ENCODE results near the gene GNB5.

Gene GNB5

DNA sequence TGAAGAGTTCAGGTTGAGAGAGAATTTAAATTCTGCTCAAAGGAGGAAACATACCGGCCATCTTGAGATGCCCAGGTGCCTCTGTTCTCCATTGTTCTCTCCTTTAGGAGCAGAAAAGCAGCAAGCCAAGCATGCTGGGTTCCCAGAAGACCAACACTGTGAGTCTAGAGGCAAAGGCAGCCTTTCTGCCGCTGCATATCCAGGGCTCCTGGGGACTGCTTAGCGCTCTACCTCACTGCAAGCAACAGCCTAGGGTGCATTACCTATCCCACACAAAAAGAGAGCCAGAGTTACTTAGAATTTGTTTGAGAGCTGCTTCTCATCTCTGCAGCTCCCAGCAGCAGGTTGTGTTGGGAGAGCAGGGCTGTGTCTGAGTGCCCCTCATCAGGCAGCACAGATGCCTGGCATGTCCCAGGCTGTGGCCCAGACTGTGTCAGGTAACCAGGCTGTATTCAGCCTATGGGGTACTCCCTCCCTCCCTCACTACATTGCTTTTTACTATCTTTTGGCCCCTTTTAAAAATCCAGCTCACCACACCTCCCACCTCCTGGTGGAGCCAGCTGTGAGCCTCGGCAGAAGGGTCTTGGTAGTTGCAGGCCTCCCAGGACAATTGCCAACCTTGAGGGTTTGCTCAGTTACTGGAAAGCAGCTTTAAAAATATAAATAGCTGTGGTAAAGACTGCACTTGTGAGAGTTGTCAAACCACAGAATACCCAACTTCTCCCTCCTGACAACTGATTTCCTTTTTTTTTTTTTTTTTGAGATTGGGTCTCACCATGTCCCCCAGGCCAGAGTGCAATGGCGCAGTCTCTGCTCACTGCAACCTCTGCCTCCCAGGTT, 108.8 kb downstream of the GNB5 start:
- TF ChIP-seq, protein P1, sequence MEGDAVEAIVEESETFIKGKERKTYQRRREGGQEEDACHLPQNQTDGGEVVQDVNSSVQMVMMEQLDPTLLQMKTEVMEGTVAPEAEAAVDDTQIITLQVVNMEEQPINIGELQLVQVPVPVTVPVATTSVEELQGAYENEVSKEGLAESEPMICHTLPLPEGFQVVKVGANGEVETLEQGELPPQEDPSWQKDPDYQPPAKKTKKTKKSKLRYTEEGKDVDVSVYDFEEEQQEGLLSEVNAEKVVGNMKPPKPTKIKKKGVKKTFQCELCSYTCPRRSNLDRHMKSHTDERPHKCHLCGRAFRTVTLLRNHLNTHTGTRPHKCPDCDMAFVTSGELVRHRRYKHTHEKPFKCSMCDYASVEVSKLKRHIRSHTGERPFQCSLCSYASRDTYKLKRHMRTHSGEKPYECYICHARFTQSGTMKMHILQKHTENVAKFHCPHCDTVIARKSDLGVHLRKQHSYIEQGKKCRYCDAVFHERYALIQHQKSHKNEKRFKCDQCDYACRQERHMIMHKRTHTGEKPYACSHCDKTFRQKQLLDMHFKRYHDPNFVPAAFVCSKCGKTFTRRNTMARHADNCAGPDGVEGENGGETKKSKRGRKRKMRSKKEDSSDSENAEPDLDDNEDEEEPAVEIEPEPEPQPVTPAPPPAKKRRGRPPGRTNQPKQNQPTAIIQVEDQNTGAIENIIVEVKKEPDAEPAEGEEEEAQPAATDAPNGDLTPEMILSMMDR (IDR thresholded peaks at IDR 0.05; ENCODE audit: borderline replicate concordance, control extremely low read depth, extremely low read depth, insufficient read depth, missing control alignments): peak; percentile 13
- peak; percentile 50 for DNase-seq (ENCODE audit: low spot score)
- in situ Hi-C loops (cut with MboI; ENCODE audit: low sequenced_read_pairs, unreplicated experiment): no loop called here

DNA sequence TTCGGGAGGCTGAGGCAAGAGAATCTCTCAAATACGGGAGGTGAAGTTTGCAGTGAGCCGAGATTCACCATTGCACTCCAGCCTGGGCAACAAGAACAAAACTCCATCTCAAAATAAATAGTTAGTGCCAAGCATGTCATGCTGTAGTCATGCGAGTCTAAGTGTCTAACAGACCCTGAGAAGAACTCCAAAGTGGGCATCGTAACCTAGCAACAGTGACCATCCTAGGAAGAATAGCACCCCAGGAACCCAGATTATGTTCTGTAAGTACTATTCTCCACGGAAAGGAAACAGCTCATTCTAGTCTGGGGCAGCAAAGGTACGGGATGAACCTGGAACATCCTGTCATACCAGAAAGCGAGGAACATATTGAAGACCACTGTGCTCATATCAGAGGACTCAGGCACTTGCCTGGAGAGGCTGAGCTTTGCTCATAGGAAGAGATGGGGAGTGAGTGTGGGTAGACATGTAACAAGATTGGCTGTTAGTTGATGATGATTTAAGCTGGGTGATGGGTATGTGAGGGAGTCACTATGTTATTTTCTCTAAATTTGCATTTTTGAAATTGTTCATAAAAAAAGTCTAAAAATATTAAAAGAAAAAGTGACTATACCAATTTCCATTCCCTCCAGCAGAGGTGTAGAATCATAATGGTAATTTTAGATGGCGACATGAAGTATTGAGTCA, 110.3 kb downstream of the GNB5 start:
- TF ChIP-seq, protein P1 (IDR thresholded peaks at IDR 0.05; ENCODE audit: borderline replicate concordance, control extremely low read depth, extremely low read depth, insufficient read depth, missing control alignments): no peak
- no peak for DNase-seq (ENCODE audit: low spot score)
- in situ Hi-C loops (cut with MboI; ENCODE audit: low sequenced_read_pairs, unreplicated experiment): no loop called here

DNA sequence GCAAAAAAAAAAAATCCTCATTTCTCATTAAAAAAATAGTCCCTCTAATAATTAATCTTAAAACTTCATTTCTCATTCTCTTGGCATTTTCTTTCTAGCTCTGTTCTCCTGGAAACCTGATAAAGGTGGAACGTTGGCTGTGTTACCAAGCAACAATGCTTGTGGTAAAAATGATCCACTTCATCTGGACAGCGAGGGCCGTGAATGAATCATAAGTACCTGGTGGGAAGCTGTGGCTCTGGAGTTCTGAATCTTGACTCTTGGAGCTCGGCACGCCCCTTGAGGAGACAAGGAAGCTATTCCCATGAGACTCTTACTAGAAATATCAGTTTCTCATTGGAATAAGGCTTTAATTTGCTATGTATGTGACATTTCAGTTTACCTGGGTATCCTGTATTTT, 111.2 kb downstream of the GNB5 start:
- TF ChIP-seq, protein P1 (IDR thresholded peaks at IDR 0.05; ENCODE audit: borderline replicate concordance, control extremely low read depth, extremely low read depth, insufficient read depth, missing control alignments): no peak
- DNase-seq (ENCODE audit: low spot score): no peak
- in situ Hi-C loops (cut with MboI; ENCODE audit: low sequenced_read_pairs, unreplicated experiment): no loop called here

DNA sequence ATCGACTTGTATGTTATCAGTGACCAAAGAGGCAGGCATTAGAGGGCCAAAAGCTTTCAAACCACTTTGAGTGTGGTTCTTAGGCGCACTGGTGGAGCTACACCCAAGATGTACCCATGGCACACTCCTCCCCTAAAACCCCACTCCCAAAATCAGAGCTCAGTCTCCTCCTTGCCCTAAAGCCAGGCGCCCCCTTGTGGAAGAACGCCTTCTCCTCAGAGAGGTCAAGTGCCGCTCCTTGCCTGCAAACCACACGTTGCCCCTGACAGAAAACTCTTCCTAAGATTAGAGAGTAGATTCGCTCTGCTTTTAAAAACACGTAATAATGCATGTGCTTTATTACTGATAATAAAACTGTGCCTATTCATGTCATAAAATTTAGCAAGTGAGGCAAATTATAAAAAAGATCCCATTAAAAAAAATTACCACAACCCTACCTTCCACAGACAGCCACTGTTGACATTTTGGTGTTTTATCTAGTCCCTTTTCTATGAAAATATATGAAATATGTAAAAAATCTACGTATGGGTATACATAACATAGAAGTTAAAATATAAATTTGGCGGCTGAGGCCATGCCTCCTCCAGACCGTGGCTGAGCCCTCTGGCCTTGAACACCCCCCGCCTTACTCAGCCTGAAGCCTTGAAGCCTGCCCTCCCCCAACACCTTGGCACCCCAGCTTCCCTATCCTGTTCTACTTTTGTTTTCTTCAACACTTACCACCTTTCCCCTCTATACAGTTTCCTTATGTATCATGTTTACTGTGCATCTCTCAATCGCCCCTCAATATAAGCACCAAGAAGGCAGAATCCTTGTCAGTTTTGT, 112.1 kb downstream of the GNB5 start:
- TF ChIP-seq, protein P1 (IDR thresholded peaks at IDR 0.05; ENCODE audit: borderline replicate concordance, control extremely low read depth, extremely low read depth, insufficient read depth, missing control alignments): peak; percentile 82
- DNase-seq (ENCODE audit: low spot score): peak; percentile 78
- in situ Hi-C loops (cut with MboI; ENCODE audit: low sequenced_read_pairs, unreplicated experiment): no loop called here

DNA sequence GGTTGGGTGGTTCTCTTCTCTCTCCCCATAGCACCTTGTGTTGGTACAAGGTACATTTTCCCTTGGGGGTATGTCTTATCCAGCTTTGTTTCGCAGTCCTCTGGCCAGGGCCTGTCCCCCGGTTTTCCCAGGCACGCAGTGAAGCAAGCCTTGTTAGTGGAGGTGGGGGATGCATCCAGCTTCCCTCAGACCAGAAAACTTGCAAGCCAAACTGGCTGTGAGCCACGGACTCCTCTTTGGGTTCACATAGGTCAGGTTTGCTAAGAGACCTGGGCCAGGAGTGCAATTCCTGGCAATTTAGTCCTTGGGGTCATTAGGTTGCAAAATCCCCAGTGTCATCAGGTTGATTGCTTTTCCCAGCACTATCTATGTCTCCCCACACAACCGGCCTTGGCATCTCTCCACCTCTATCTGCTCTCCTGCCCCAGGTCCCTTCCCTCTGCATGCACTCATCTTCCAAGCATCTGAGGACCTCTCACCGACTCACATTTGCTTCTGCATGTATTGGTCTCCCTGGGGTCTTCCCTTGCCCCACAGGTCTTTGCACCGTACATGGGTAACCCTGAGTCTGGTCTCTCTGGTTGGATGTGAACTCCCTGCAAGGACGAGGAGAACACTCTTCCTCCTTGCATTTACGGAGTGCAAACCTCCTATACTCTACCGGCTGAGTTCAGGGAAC, 112.9 kb downstream of the GNB5 start:
- TF ChIP-seq, protein P1 (IDR thresholded peaks at IDR 0.05; ENCODE audit: borderline replicate concordance, control extremely low read depth, extremely low read depth, insufficient read depth, missing control alignments): no peak
- DNase-seq (ENCODE audit: low spot score): no peak
- in situ Hi-C loops (cut with MboI; ENCODE audit: low sequenced_read_pairs, unreplicated experiment): no loop called here
